K562 (cell line): ENCODE measurements around the gene POLD1. TPM values are rescaled to one million over a fixed set of nuclear protein-coding genes. Genes with fewer than 3 reads are reported as not detected.

ENCODE experiments used
- ADNP ChIP-seq: fragments of 200-800 bp; sonication (Bioruptor generic); IDR thresholded peaks from 2 replicates; pipeline ENCODE4 v1.6.1; 2016; ENCODE audit warnings: missing genetic modification characterization, missing compliant biosample characterization
- CBX1 ChIP-seq: sonication (generic); IDR thresholded peaks from 2 replicates; pipeline ENCODE4 v1.6.1; 2016; ENCODE audit warnings: antibody characterized with exemption, low read depth, mild to moderate bottlenecking
- CCNT2 ChIP-seq: IDR thresholded peaks from 2 replicates; pipeline ENCODE4 v1.6.1; 2011; ENCODE audit warnings: borderline replicate concordance, low read depth, mild to moderate bottlenecking, moderate library complexity, mixed read lengths, low read length; ENCODE audit not compliant: insufficient read length; ENCODE audit errors: extremely low read depth
- ETV5 ChIP-seq: sonication (generic); formaldehyde crosslinking; IDR thresholded peaks from 2 replicates; pipeline ENCODE4 v1.4.0; 2020; ENCODE audit warnings: low read depth, mild to moderate bottlenecking, missing genetic modification reagents
- FOSL1 ChIP-seq: fragments of 200-800 bp; sonication (Bioruptor generic); conservative IDR thresholded peaks from 2 replicates; pipeline ENCODE4 v1.6.1; 2016; ENCODE audit warnings: missing genetic modification characterization, missing compliant biosample characterization
- HDGF ChIP-seq: fragments of 450-650 bp; IDR thresholded peaks from 2 replicates; pipeline ENCODE4 v1.6.1; 2016
- JUND ChIP-seq, 2 experiments: IDR thresholded peaks; 2 replicates in 1 of 2; 3 replicates in 1 of 2; pipeline ENCODE4 v1.6.1; 2011; ENCODE audit warnings: borderline replicate concordance in 2 of 2, low read depth in 2 of 2, low read length in 2 of 2, improper control_type of control experiment in 1 of 2, missing biosample characterization in 1 of 2, missing genetic modification characterization in 1 of 2, missing genetic modification reagents in 1 of 2
- RAD21 ChIP-seq, 2 experiments: fragments of 250-450 bp in 1 of 2; fragments of 450-650 bp in 1 of 2; sonication (Bioruptor Pico) in 1 of 2; formaldehyde crosslinking in 1 of 2; IDR thresholded peaks in 1 of 2; conservative IDR thresholded peaks in 1 of 2; 2 replicates each; pipeline versions ENCODE4 v1.4.0 to v1.8.0; 2020 to 2022; ENCODE audit warnings: mild to moderate bottlenecking in 2 of 2, moderate library complexity in 1 of 2
- RB1 ChIP-seq: fragments of 450-650 bp; IDR thresholded peaks from 2 replicates; pipeline ENCODE4 v1.6.1; 2017; ENCODE audit warnings: low read depth, mild to moderate bottlenecking
- TCF3 ChIP-seq: sonication (generic); formaldehyde crosslinking; IDR thresholded peaks from 2 replicates; pipeline ENCODE4 v1.4.0; 2020; ENCODE audit warnings: mild to moderate bottlenecking, missing genetic modification reagents
- YY1 ChIP-seq, 3 experiments: IDR thresholded peaks; 2 replicates each; pipeline ENCODE4 v1.6.1; 2011; ENCODE audit warnings: low read length in 2 of 3, mild to moderate bottlenecking in 2 of 3, moderate library complexity in 2 of 3, borderline replicate concordance in 1 of 3, control low read depth in 1 of 3, low read depth in 1 of 3; ENCODE audit not compliant: insufficient read depth in 3 of 3, insufficient replicate concordance in 2 of 3, control insufficient read depth in 1 of 3, insufficient read length in 1 of 3; ENCODE audit errors: extremely low read depth in 1 of 3
- ZNF76 ChIP-seq: fragments of 250-450 bp; sonication (Bioruptor Pico); IDR thresholded peaks from 2 replicates; pipeline ENCODE4 v1.4.0; 2020; ENCODE audit warnings: mild to moderate bottlenecking, moderate library complexity, borderline replicate concordance
- ZNF79 ChIP-seq: fragments of 250-450 bp; sonication (Bioruptor Pico); IDR thresholded peaks from 2 replicates; pipeline ENCODE4 v1.4.0; 2020; ENCODE audit warnings: low read depth, mild to moderate bottlenecking, moderate library complexity
- ZSCAN32 ChIP-seq: fragments of 450-650 bp; formaldehyde crosslinking; IDR thresholded peaks from 2 replicates; pipeline ENCODE4 v1.4.0; 2020; ENCODE audit warnings: mild to moderate bottlenecking, moderate library complexity
- polyA plus RNA-seq, 8 experiments: library from polyadenylated mRNA; depleted of rRNA in 4 of 8; stranded (reverse) in 5 of 8; unstranded in 3 of 8; fragments of >200 nt; fragmentation: Nextera tagmentation in 2 of 8; fragmentation: Illumina TruSeq in 1 of 8; extraction: Ambion mirVana in 2 of 8; extraction: Trizol in 1 of 8; gene quantifications; 2 replicates each; pipeline versions ENCODE4 v1.2.1 to v1.2.3, GENCODE V29; 2011 to 2014; ENCODE audit warnings: inconsistent platforms in 1 of 8, missing spikeins in 1 of 8
- total RNA-seq, 7 experiments: library from RNA; depleted of rRNA in 6 of 7; stranded (reverse); fragments of >200 nt in 6 of 7; fragmentation: Illumina TruSeq in 2 of 7; extraction: Trizol in 2 of 7; gene quantifications; 2 replicates each; pipeline versions ENCODE4 v1.2.1 to v1.2.3, GENCODE V29; 2011 to 2021; ENCODE audit warnings: low replicate concordance in 1 of 7
- TF ChIP-seq, protein P1 (sequence below): IDR thresholded peaks from 2 replicates; pipeline ENCODE4 v1.6.1; 2012; ENCODE audit warnings: low read depth, low read length, improper control_type of control experiment, borderline replicate concordance
- TF ChIP-seq, protein P2 (sequence below): fragments of 450-650 bp; IDR thresholded peaks from 2 replicates; pipeline ENCODE4 v1.6.1; 2016; ENCODE audit warnings: mild to moderate bottlenecking
- TF ChIP-seq, protein P3 (sequence below): fragments of 250-450 bp; sonication (Bioruptor Pico); IDR thresholded peaks from 2 replicates; pipeline ENCODE4 v1.4.0; 2020

POLD1 gene
- total and polyA plus RNA-seq, 9 of the 15 experiments (the other 6 are each of a cell fraction or from before 2014, with no cell fraction given): 1.3 to 312 (median 47.8) TPM

DNA sequence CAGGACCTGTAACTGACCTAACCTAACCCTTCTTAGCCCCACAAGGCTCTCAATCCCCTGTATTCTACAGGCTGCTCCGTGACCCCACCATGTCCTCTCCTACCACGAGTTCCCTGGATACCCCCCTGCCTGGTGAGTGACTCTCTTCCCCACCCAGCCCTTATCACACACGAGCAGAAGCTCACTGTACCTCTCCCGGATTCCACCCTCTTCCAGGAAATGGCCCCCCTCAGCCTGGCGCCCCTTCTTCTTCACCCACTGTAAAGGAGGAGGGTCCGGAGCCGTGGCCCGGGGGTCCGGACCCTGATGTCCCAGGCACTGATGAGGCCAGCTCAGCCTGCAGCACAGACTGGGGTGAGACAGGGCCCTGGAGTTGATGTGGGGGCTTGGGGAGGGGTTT, 6.6 kb upstream of the POLD1 start (continued):
- TF ChIP-seq, protein P1, sequence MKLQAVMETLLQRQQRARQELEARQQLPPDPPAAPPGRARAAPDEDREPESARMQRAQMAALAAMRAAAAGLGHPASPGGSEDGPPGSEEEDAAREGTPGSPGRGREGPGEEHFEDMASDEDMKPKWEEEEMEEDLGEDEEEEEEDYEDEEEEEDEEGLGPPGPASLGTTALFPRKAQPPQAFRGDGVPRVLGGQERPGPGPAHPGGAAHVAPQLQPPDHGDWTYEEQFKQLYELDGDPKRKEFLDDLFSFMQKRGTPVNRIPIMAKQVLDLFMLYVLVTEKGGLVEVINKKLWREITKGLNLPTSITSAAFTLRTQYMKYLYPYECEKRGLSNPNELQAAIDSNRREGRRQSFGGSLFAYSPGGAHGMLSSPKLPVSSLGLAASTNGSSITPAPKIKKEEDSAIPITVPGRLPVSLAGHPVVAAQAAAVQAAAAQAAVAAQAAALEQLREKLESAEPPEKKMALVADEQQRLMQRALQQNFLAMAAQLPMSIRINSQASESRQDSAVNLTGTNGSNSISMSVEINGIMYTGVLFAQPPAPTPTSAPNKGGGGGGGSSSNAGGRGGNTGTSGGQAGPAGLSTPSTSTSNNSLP: no peak
- TF ChIP-seq ETV5 (CRISPR knock-in tag): no peak
- no peak for TF ChIP-seq YY1 (IDR thresholded peaks at IDR 0.05; ENCODE audit: borderline replicate concordance in 1 of 3, control insufficient read depth in 1 of 3, extremely low read depth in 1 of 3, insufficient read depth in 3 of 3, insufficient read length in 1 of 3, insufficient replicate concordance in 2 of 3, low read depth in 1 of 3, low read length in 2 of 3)
- TF ChIP-seq ZNF76 (CRISPR knock-in tag): no peak
- no peak for TF ChIP-seq JUND (IDR thresholded peaks at IDR 0.05; ENCODE audit: borderline replicate concordance, low read depth, low read length)
- no peak for TF ChIP-seq JUND (tag; IDR thresholded peaks at IDR 0.05; ENCODE audit: borderline replicate concordance, low read depth, low read length)
- no peak for TF ChIP-seq ADNP (tag)
- no peak for TF ChIP-seq RAD21 (CRISPR knock-in tag; conservative IDR thresholded peaks at IDR 0.05 in 1 of 2, IDR thresholded peaks at IDR 0.05 in 1 of 2)
- peak; percentile 10 for TF ChIP-seq CCNT2
- peak; percentile 84 for TF ChIP-seq TCF3 (CRISPR knock-in tag)
- TF ChIP-seq ZSCAN32 (CRISPR knock-in tag): no peak
- TF ChIP-seq ZNF79 (CRISPR knock-in tag): no peak
- TF ChIP-seq, protein P2, sequence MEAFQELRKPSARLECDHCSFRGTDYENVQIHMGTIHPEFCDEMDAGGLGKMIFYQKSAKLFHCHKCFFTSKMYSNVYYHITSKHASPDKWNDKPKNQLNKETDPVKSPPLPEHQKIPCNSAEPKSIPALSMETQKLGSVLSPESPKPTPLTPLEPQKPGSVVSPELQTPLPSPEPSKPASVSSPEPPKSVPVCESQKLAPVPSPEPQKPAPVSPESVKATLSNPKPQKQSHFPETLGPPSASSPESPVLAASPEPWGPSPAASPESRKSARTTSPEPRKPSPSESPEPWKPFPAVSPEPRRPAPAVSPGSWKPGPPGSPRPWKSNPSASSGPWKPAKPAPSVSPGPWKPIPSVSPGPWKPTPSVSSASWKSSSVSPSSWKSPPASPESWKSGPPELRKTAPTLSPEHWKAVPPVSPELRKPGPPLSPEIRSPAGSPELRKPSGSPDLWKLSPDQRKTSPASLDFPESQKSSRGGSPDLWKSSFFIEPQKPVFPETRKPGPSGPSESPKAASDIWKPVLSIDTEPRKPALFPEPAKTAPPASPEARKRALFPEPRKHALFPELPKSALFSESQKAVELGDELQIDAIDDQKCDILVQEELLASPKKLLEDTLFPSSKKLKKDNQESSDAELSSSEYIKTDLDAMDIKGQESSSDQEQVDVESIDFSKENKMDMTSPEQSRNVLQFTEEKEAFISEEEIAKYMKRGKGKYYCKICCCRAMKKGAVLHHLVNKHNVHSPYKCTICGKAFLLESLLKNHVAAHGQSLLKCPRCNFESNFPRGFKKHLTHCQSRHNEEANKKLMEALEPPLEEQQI: no peak
- TF ChIP-seq, protein P3, sequence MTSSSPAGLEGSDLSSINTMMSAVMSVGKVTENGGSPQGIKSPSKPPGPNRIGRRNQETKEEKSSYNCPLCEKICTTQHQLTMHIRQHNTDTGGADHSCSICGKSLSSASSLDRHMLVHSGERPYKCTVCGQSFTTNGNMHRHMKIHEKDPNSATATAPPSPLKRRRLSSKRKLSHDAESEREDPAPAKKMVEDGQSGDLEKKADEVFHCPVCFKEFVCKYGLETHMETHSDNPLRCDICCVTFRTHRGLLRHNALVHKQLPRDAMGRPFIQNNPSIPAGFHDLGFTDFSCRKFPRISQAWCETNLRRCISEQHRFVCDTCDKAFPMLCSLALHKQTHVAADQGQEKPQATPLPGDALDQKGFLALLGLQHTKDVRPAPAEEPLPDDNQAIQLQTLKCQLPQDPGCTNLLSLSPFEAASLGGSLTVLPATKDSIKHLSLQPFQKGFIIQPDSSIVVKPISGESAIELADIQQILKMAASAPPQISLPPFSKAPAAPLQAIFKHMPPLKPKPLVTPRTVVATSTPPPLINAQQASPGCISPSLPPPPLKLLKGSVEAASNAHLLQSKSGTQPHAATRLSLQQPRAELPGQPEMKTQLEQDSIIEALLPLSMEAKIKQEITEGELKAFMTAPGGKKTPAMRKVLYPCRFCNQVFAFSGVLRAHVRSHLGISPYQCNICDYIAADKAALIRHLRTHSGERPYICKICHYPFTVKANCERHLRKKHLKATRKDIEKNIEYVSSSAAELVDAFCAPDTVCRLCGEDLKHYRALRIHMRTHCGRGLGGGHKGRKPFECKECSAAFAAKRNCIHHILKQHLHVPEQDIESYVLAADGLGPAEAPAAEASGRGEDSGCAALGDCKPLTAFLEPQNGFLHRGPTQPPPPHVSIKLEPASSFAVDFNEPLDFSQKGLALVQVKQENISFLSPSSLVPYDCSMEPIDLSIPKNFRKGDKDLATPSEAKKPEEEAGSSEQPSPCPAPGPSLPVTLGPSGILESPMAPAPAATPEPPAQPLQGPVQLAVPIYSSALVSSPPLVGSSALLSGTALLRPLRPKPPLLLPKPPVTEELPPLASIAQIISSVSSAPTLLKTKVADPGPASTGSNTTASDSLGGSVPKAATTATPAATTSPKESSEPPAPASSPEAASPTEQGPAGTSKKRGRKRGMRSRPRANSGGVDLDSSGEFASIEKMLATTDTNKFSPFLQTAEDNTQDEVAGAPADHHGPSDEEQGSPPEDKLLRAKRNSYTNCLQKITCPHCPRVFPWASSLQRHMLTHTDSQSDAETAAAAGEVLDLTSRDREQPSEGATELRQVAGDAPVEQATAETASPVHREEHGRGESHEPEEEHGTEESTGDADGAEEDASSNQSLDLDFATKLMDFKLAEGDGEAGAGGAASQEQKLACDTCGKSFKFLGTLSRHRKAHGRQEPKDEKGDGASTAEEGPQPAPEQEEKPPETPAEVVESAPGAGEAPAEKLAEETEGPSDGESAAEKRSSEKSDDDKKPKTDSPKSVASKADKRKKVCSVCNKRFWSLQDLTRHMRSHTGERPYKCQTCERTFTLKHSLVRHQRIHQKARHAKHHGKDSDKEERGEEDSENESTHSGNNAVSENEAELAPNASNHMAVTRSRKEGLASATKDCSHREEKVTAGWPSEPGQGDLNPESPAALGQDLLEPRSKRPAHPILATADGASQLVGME (CRISPR knock-in tag): no peak
- TF ChIP-seq RB1: no peak
- TF ChIP-seq CBX1: no peak
- no peak for TF ChIP-seq HDGF
- no peak for TF ChIP-seq FOSL1 (tag)
